Hepatocyte (in vitro differentiated cells): ENCODE measurements around the gene SPACDR. TPM values are rescaled to one million over a fixed set of nuclear protein-coding genes. Genes with fewer than 3 reads are reported as not detected.
"Not testable (repeated sequence)": the region's sequence is repeated elsewhere in the genome, so short reads cannot be mapped to it uniquely, and the experiment has no call there.

Experiments used
- DNase-seq: peaks from one replicate; pipeline ENCODE4 v3.0.0-alpha.2; 2016; ENCODE audit warnings: low spot score
- H2AFZ ChIP-seq: fragments of 200-600 bp; sonication (generic); 2 replicates; pipeline ENCODE4 v1.6.0; 2016; ENCODE audit warnings: antibody characterized with exemption, mild to moderate bottlenecking
- H3K27ac ChIP-seq: fragments of 200-600 bp; sonication (generic); 2 replicates; pipeline ENCODE4 v1.5.1; 2016; ENCODE audit warnings: mild to moderate bottlenecking
- H3K27me3 ChIP-seq: fragments of 200-600 bp; sonication (generic); 2 replicates; pipeline ENCODE4 v1.6.1; 2016
- H3K36me3 ChIP-seq: fragments of 200-600 bp; sonication (generic); replicated peaks from 2 replicates; pipeline ENCODE4 v1.5.1; 2016; ENCODE audit warnings: low read depth; ENCODE audit not compliant: insufficient read depth
- H3K4me1 ChIP-seq: fragments of 200-600 bp; sonication (generic); 2 replicates; pipeline ENCODE4 v1.5.1; 2016; ENCODE audit warnings: mild to moderate bottlenecking, moderate library complexity; ENCODE audit not compliant: insufficient read depth
- H3K4me2 ChIP-seq: fragments of 200-600 bp; sonication (generic); 2 replicates; pipeline ENCODE4 v1.6.0; 2016
- H3K4me3 ChIP-seq: fragments of 200-600 bp; sonication (generic); 2 replicates; pipeline ENCODE4 v1.5.1; 2016; ENCODE audit warnings: mild to moderate bottlenecking
- H3K79me2 ChIP-seq: fragments of 200-600 bp; sonication (generic); 2 replicates; pipeline ENCODE4 v1.6.0; 2017; ENCODE audit warnings: mild to moderate bottlenecking
- H3K9me2 ChIP-seq: fragments of 200-600 bp; sonication (generic); replicated peaks from 2 replicates; pipeline ENCODE4 v1.6.0; 2017; ENCODE audit warnings: mild to moderate bottlenecking; ENCODE audit not compliant: insufficient read depth
- H3K9me3 ChIP-seq: fragments of 200-600 bp; sonication (generic); 2 replicates; pipeline ENCODE4 v1.5.1; 2016; ENCODE audit warnings: low read depth, mild to moderate bottlenecking
- H4K20me1 ChIP-seq: fragments of 200-600 bp; sonication (generic); 2 replicates; pipeline ENCODE4 v1.6.0; 2016; ENCODE audit warnings: mild to moderate bottlenecking; ENCODE audit not compliant: insufficient read depth, poor library complexity, severe bottlenecking
- CTCF ChIP-seq: fragments of 200-600 bp; sonication (generic); IDR thresholded peaks from 2 replicates; pipeline ENCODE4 v1.5.1; 2016; ENCODE audit warnings: antibody characterized with exemption, mild to moderate bottlenecking; ENCODE audit not compliant: poor library complexity
- EZH2 ChIP-seq: fragments of 200-600 bp; sonication (generic); IDR thresholded peaks from 2 replicates; pipeline ENCODE4 v1.6.1; 2016; ENCODE audit warnings: antibody characterized with exemption, mild to moderate bottlenecking, borderline replicate concordance
- EZH2phosphoT487 ChIP-seq: fragments of 200-600 bp; sonication (generic); IDR thresholded peaks from one replicate; pipeline ENCODE4 v1.6.1; 2018; ENCODE audit warnings: antibody characterized with exemption, mild to moderate bottlenecking, low read depth, moderate library complexity; ENCODE audit not compliant: unreplicated experiment, severe bottlenecking
- WGBS: methylation state at CpG from one replicate; pipeline ENCODE4 v1.1.6; 2016; ENCODE audit warnings: low lambda C conversion rate; ENCODE audit errors: missing lambda C conversion rate; 5-methylcytosine and 5-hydroxymethylcytosine counted together
- polyA plus RNA-seq: library from polyadenylated mRNA; unstranded; fragments of >200 nt; fragmentation: Nextera tagmentation; extraction: Ambion mirVana; gene quantifications from 2 replicates; pipeline ENCODE4 v1.2.1, GENCODE V29; 2016
- total RNA-seq: library from RNA; depleted of rRNA; stranded (reverse); fragments of >200 nt; gene quantifications from 2 replicates; pipeline ENCODE4 v1.2.3, GENCODE V29; 2014

SPACDR gene
- total and polyA plus RNA-seq, 2 experiments from 2014 or later = 0.13 TPM; not detected in 1

- no peak for DNase-seq
- 92% methylated on average over 9 of the region's 9 CpGs for WGBS
Observed at GRCh38 chr7:100443096-100443840, 20.8 kb downstream of the SPACDR start.

GRCh38 chr7:100441641-100442535 is 22.2 kb downstream of the SPACDR start:
- H3K27ac ChIP-seq = no peak overlapping the region

More at GRCh38 chr7:100443096-100443840, 20.8 kb downstream of the SPACDR start:
- Histone ChIP-seq H3K9me3 (no peaks in the 10 kb centered on the region), H3K4me1 (peaks cover 9% of the 10 kb centered on the region), H3K9me2 (no peaks in the 10 kb centered on the region), H2AFZ (no peak overlapping the region), H3K4me3 (no peak overlapping the region), H3K27me3 (no peaks in the 10 kb centered on the region), H4K20me1 (no peaks in the 10 kb centered on the region), H3K79me2 (no peaks in the 10 kb centered on the region), H3K27ac (no peak overlapping the region), H3K36me3 (no peaks in the 10 kb centered on the region), H3K4me2 (no peak overlapping the region)
- TF ChIP-seq EZH2 (no peak), CTCF (no peak), EZH2phosphoT487 (no peak)

GRCh38 chr7:100439244-100439643 is 24.8 kb downstream of the SPACDR start:
- H3K9me3 ChIP-seq, H4K20me1 ChIP-seq, H3K9me2 ChIP-seq, DNase-seq, H3K4me3 ChIP-seq, H3K4me2 ChIP-seq, H2AFZ ChIP-seq, H3K27ac ChIP-seq, H3K27me3 ChIP-seq, H3K36me3 ChIP-seq: not testable (repeated sequence)
- WGBS = 92% methylated on average over 7 of the region's 7 CpGs
- Histone ChIP-seq H3K4me1 (peaks cover 15% of the 10 kb centered on the region), H3K79me2 (peaks cover 15% of the 10 kb centered on the region)

More at GRCh38 chr7:100441641-100442535, 22.2 kb downstream of the SPACDR start:
- H3K36me3 ChIP-seq = no peaks in the 10 kb centered on the region
- TF ChIP-seq EZH2phosphoT487 (no peak), EZH2 (no peak), CTCF (no peak)
- H3K9me2 ChIP-seq = no peaks in the 10 kb centered on the region
- H3K4me2 ChIP-seq = no peak overlapping the region
- H2AFZ ChIP-seq = no peak overlapping the region
- H3K4me3 ChIP-seq = no peak overlapping the region
- 92% methylated on average over 11 of the region's 11 CpGs for WGBS
- no peaks in the 10 kb centered on the region for H3K79me2 ChIP-seq
- no peaks in the 10 kb centered on the region for H3K9me3 ChIP-seq
- DNase-seq = no peak
- no peaks in the 10 kb centered on the region for H3K27me3 ChIP-seq
- no peaks in the 10 kb centered on the region for H4K20me1 ChIP-seq
- H3K4me1 ChIP-seq = peaks cover 9% of the 10 kb centered on the region

- not testable (repeated sequence) for H3K4me2 ChIP-seq, H4K20me1 ChIP-seq, H3K4me3 ChIP-seq, H3K9me2 ChIP-seq, H3K27me3 ChIP-seq, H3K9me3 ChIP-seq, H2AFZ ChIP-seq, DNase-seq, H3K27ac ChIP-seq, H3K36me3 ChIP-seq
- Histone ChIP-seq H3K4me1 (peaks cover 13% of the 10 kb centered on the region), H3K79me2 (peaks cover 20% of the 10 kb centered on the region)
- 96% methylated on average over 8 of the region's 8 CpGs for WGBS
Observed at GRCh38 chr7:100438731-100439130, 25.3 kb downstream of the SPACDR start.
